ENCODE data around the gene SLC4A1. TPM values are rescaled to one million over a fixed set of nuclear protein-coding genes. Genes with fewer than 3 reads are reported as not detected.

SLC4A1 gene
- total RNA-seq, 2 donors from 2014 or later = 0.56 TPM; not detected in 1

DNA sequence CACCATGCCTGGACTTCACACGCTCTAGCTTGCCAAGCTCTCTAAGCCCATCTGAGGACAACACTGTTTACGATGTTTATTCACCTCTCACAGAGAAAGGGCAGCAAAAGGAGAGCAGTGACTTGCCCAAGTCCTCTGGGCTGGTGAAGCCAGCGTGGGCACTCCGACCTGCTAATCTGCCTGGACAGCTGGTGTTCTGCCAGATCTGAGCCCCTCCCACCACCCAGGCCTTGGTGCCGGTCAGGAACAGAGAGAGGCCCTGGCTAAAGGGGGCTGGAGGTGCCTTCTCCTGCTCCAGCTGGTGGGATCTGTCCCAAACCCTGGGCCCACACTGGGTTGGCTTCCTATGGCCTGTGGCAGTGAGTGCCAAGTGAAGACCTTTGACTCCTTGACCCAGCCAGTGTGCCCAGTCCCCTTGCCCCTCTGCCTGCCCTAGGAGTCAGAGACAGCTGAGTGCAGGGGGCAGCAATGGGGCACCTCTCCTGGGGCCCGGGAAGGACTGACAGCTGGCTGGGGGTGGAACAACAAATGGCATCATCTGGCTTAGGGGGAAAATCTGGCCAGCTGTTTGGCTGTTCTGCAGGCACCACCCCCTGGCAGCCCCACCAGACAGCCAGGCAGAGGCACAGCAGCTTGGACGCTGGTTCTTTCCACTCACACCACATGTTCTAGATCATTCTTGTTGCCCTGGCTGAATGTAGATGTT is 1.8 kb upstream of the SLC4A1 start:
- ATAC-seq (ENCODE audit: insufficient number of reproducible peaks, low FRiP score, low read depth) (no peak), DNase-seq (ENCODE audit: low spot score) (no peak)
- H3K9me3 ChIP-seq = no peaks in the 10 kb centered on the region
- no peak overlapping the region for H3K27ac ChIP-seq
- H3K4me3 ChIP-seq = no peak overlapping the region
- H3K4me1 ChIP-seq (ENCODE audit: control insufficient read depth in 1 of 2, low read depth in 2 of 2) = no peaks in the 10 kb centered on the region
- H3K27me3 ChIP-seq (replicated peaks; ENCODE audit: insufficient read depth) = no peaks in the 10 kb centered on the region
- H3K36me3 ChIP-seq = no peaks in the 10 kb centered on the region
- TF ChIP-seq, protein P1, sequence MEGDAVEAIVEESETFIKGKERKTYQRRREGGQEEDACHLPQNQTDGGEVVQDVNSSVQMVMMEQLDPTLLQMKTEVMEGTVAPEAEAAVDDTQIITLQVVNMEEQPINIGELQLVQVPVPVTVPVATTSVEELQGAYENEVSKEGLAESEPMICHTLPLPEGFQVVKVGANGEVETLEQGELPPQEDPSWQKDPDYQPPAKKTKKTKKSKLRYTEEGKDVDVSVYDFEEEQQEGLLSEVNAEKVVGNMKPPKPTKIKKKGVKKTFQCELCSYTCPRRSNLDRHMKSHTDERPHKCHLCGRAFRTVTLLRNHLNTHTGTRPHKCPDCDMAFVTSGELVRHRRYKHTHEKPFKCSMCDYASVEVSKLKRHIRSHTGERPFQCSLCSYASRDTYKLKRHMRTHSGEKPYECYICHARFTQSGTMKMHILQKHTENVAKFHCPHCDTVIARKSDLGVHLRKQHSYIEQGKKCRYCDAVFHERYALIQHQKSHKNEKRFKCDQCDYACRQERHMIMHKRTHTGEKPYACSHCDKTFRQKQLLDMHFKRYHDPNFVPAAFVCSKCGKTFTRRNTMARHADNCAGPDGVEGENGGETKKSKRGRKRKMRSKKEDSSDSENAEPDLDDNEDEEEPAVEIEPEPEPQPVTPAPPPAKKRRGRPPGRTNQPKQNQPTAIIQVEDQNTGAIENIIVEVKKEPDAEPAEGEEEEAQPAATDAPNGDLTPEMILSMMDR (IDR thresholded peaks at IDR 0.05) = no peak

- no peak for DNase-seq (ENCODE audit: low spot score)
- Histone ChIP-seq H3K9me3 (no peaks in the 10 kb centered on the region), H3K36me3 (no peaks in the 10 kb centered on the region), H3K27ac (no peak overlapping the region), H3K4me1 (ENCODE audit: control insufficient read depth in 1 of 2, low read depth in 2 of 2) (no peaks in the 10 kb centered on the region), H3K4me3 (no peak overlapping the region), H3K27me3 (replicated peaks; ENCODE audit: insufficient read depth) (no peaks in the 10 kb centered on the region)
- no peak for ATAC-seq (ENCODE audit: insufficient number of reproducible peaks, low FRiP score, low read depth)
- TF ChIP-seq, protein P1 (IDR thresholded peaks at IDR 0.05) = no peak
These were observed 987 bp upstream of the SLC4A1 start for GRCh38 chr17:44268709-44269534.

- H3K27me3 ChIP-seq (replicated peaks; ENCODE audit: insufficient read depth) = no peaks in the 10 kb centered on the region
- no peaks in the 10 kb centered on the region for H3K4me1 ChIP-seq (ENCODE audit: control insufficient read depth in 1 of 2, low read depth in 2 of 2)
- no peak for DNase-seq (ENCODE audit: low spot score)
- ATAC-seq (ENCODE audit: insufficient number of reproducible peaks, low FRiP score, low read depth) = no peak
- no peak overlapping the region for H3K4me3 ChIP-seq
- H3K27ac ChIP-seq = no peak overlapping the region
- H3K9me3 ChIP-seq = no peaks in the 10 kb centered on the region
- TF ChIP-seq, protein P1 (IDR thresholded peaks at IDR 0.05) = no peak
- H3K36me3 ChIP-seq = no peaks in the 10 kb centered on the region
These were observed 825 bp downstream of the SLC4A1 start for GRCh38 chr17:44267165-44267455.

- TF ChIP-seq, protein P1 (IDR thresholded peaks at IDR 0.05) = no peak
- no peak overlapping the region for H3K27ac ChIP-seq
- no peaks in the 10 kb centered on the region for H3K4me1 ChIP-seq (ENCODE audit: control insufficient read depth in 1 of 2, low read depth in 2 of 2)
- H3K4me3 ChIP-seq = no peak overlapping the region
- H3K27me3 ChIP-seq (replicated peaks; ENCODE audit: insufficient read depth) = no peaks in the 10 kb centered on the region
- ATAC-seq (ENCODE audit: insufficient number of reproducible peaks, low FRiP score, low read depth) (no peak), DNase-seq (ENCODE audit: low spot score) (no peak)
- no peaks in the 10 kb centered on the region for H3K9me3 ChIP-seq
- no peaks in the 10 kb centered on the region for H3K36me3 ChIP-seq
These were observed 1.4 kb downstream of the SLC4A1 start for GRCh38 chr17:44266402-44267164.

DNA sequence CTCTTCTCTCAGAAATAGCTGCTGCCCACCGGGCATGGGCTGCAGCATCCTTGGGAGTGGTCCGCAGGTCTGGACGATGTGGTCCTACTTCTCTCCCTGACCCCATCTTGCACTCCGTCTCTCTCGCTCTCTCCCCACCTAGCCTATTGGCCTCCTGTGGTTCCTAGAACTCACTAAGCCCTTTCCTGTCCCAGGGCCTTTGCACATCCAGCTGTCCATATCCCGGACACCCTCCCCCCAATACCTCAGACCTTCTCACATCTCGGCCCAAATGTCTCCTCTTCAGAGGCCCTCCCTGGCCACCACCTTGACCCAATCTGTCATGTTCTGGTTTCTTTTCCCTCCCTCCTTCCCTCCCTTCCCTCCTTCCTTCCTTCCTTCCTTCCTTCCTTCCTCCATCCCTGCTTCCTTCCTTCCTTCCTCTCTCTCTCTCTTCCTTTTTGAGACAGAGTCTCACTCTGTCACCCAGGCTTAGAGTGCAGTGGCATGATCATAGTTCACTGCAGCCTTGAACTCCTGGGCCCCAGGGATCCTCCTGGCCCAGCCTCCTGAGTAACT is 4.5 kb downstream of the SLC4A1 start:
- Histone ChIP-seq H3K9me3 (no peaks in the 10 kb centered on the region), H3K27ac (no peak overlapping the region), H3K27me3 (replicated peaks; ENCODE audit: insufficient read depth) (no peaks in the 10 kb centered on the region), H3K36me3 (no peaks in the 10 kb centered on the region), H3K4me3 (no peak overlapping the region), H3K4me1 (ENCODE audit: control insufficient read depth in 1 of 2, low read depth in 2 of 2) (no peaks in the 10 kb centered on the region)
- TF ChIP-seq, protein P1 (IDR thresholded peaks at IDR 0.05) = no peak
- ATAC-seq (ENCODE audit: insufficient number of reproducible peaks, low FRiP score, low read depth) (no peak), DNase-seq (ENCODE audit: low spot score) (no peak)
